ENCODE data around the gene PRDM7.

PRDM7 gene

DNA sequence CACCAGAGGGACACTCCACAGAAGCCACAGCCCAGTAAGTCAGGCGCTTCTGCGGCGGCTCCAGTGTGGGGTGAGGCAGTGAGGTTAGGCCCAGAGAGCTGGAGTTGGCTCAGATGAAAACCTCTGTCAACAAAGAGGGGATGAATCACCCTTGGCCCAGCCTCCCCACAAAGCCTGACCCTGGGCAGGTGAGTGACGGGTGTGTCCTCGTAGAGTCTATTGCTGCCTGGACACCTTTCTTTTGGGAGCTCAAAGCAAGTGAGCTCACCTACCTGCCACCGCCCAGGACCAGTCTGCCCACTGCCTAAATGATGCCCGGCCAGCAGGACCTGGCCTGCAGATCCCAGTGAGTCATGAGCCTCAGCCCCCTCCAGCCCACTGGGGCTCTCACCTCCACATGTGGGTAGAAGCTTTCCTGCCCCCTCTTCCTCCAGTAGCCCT, 33.0 kb downstream of the PRDM7 start:
- H3K4me3 ChIP-seq (ENCODE audit: low read depth, low read length): no peak overlapping the region
- H3K9me3 ChIP-seq: no peaks in the 10 kb centered on the region
- no peaks in the 10 kb centered on the region; the same call in 1 of the 2 replicates for H3K4me1 ChIP-seq
- no peaks in the 10 kb centered on the region for H3K27me3 ChIP-seq
- peaks cover 15% of the 10 kb centered on the region for H3K36me3 ChIP-seq
- DNase-seq: no peak
- TF ChIP-seq CTCF (IDR thresholded peaks at IDR 0.05; ENCODE audit: low read depth, low read length): no peak

DNA sequence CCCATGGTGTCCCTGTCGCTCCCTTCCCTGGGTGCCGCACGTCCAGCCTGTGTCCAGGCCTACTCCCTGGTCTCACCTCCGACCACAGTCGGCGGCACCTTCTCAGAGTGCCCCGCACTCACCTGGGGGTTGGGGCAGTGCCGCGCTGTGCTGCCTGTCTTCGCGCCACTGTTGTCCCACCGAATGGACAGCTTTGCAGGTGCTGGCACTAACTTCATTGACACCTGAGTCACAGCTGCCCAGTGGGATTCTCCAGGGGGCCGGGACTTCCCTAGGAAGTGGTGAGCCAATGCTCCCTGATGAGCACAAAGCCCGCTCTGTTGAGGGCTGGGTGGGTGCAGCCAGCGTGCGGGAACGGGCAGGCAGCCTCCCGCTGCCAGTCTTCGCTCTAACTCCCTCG, 33.6 kb downstream of the PRDM7 start:
- no peak for DNase-seq
- Histone ChIP-seq H3K9me3 (no peaks in the 10 kb centered on the region), H3K4me3 (ENCODE audit: low read depth, low read length) (no peak overlapping the region), H3K36me3 (peaks cover 21% of the 10 kb centered on the region), H3K4me1 (no peaks in the 10 kb centered on the region; the same call in 1 of the 2 replicates), H3K27me3 (no peaks in the 10 kb centered on the region)
- no peak for TF ChIP-seq CTCF (IDR thresholded peaks at IDR 0.05; ENCODE audit: low read depth, low read length)

DNA sequence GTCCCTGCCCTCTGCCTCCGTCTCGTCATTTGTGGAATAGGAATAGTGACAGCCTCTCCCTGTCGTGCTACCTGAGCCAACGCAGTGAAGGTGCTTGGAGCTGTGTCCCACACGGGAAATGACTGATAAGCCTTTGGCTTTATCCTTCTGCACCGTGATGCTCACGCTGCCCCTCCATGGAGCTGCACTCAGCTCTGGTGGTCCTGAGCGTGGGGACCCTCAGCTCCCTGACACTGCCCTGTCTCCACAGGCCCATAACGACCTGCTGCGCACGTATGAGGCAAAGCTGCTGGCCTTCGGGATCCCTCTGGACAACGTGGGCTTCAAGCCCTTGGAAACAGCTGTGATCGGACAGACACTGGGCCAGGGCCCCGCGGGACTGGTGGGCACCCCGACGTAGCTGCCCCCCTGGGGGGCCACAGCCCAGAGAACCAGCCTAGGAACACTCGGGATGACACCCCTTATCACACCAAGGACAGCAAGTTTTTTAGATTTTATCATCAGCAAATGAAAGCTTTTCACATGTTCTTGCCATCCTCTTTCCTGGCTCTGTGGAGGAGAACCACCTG, 34.1 kb downstream of the PRDM7 start:
- no peak for TF ChIP-seq CTCF (IDR thresholded peaks at IDR 0.05; ENCODE audit: low read depth, low read length)
- H3K36me3 ChIP-seq: peaks cover 26% of the 10 kb centered on the region

GRCh38 chr16:90041896-90042473, 35.1 kb downstream of the PRDM7 start:
- Histone ChIP-seq H3K4me3 (ENCODE audit: low read depth, low read length) (no peak overlapping the region), H3K36me3 (peaks cover 36% of the 10 kb centered on the region), H3K4me1 (no peaks in the 10 kb centered on the region; the same call in 1 of the 2 replicates), H3K9me3 (no peaks in the 10 kb centered on the region), H3K27me3 (no peaks in the 10 kb centered on the region)
- TF ChIP-seq CTCF (IDR thresholded peaks at IDR 0.05; ENCODE audit: low read depth, low read length): no peak
- no peak for DNase-seq

More for the DNA sequence above, 34.1 kb downstream of the PRDM7 start:
- no peaks in the 10 kb centered on the region; the same call in 1 of the 2 replicates for H3K4me1 ChIP-seq
- H3K4me3 ChIP-seq (ENCODE audit: low read depth, low read length): no peak overlapping the region
- no peaks in the 10 kb centered on the region for H3K9me3 ChIP-seq
- H3K27me3 ChIP-seq: no peaks in the 10 kb centered on the region
- DNase-seq: no peak

DNA sequence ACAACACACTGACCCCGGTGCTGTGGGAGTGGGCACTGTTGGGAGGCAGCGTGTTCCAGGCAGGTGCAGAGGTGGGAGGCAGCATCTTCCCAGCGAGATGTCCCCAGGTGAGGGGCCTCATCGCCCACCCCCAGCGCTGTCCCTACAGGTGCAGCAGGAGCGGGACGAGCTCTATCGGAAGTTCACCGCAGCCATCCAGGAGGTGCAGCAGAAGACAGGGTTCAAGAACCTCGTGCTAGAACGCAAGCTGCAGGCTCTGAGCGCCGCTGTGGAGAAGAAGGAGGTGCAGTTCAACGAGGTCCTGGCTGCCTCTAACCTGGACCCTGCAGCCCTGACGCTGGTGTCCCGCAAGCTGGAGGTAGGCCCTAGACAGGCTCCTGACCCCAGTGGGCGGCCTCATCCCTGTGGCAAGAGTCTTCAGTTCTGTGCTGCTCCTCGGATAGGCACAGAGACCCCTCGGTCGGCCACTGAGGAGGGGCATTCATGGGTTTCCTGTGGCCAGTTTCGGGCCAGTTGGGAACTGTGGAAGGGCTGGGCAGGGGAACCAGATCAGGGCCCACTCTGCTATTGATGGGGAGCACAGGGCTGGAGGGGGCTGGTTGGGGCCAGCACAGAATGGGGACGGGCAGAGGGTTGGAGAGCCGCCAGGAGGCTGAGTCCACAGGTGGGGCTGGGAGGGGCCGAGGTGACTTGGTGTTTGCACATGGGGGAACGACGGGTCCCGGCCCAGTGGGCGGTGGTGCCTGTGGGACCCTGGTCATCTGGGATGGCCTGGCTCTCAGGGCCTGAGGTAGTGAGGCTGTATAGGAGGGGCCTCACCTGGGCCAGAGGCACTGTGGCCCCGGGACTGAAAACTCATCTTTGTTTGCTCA, 36.7 kb downstream of the PRDM7 start:
- TF ChIP-seq CTCF (IDR thresholded peaks at IDR 0.05; ENCODE audit: low read depth, low read length): no peak
- no peak overlapping the region for H3K4me3 ChIP-seq (ENCODE audit: low read depth, low read length)
- H3K4me1 ChIP-seq: no peaks in the 10 kb centered on the region
- H3K9me3 ChIP-seq: no peaks in the 10 kb centered on the region
- H3K36me3 ChIP-seq: peaks cover 49% of the 10 kb centered on the region
- no peaks in the 10 kb centered on the region for H3K27me3 ChIP-seq
- DNase-seq: no peak
